D721Med (cell line): ENCODE data around the gene VWF.

Experiments used
- DNase-seq: peaks from one replicate; pipeline ENCODE4 v3.0.0; 2011; ENCODE audit warnings: low spot score; ENCODE audit not compliant: insufficient read length
- FAIRE-seq: peaks from 2 replicates; lab custom pipeline; 2011; peaks lifted over from hg19 to GRCh38; lab: Jason Lieb, UNC
- CTCF ChIP-seq: IDR thresholded peaks from 2 replicates; pipeline ENCODE4 v1.5.1; 2012; ENCODE audit warnings: mild to moderate bottlenecking, control low read depth; ENCODE audit not compliant: insufficient read depth; ENCODE audit errors: missing control alignments

Gene VWF

GRCh38 chr12:5963515-5963914 lies 161.0 kb downstream of the VWF start:
- DNase-seq (no peak), FAIRE-seq (no peak)
- no peak for TF ChIP-seq CTCF

GRCh38 chr12:5960783-5961182 lies 163.7 kb downstream of the VWF start:
- DNase-seq: no peak
- no peak for FAIRE-seq
- no peak for TF ChIP-seq CTCF

GRCh38 chr12:5956987-5957386 lies 167.5 kb downstream of the VWF start:
- TF ChIP-seq CTCF: no peak
- DNase-seq: no peak
- FAIRE-seq: no peak

- no peak for FAIRE-seq
- no peak for TF ChIP-seq CTCF
Measured at GRCh38 chr12:5954661-5955060, 169.8 kb downstream of the VWF start.

DNA sequence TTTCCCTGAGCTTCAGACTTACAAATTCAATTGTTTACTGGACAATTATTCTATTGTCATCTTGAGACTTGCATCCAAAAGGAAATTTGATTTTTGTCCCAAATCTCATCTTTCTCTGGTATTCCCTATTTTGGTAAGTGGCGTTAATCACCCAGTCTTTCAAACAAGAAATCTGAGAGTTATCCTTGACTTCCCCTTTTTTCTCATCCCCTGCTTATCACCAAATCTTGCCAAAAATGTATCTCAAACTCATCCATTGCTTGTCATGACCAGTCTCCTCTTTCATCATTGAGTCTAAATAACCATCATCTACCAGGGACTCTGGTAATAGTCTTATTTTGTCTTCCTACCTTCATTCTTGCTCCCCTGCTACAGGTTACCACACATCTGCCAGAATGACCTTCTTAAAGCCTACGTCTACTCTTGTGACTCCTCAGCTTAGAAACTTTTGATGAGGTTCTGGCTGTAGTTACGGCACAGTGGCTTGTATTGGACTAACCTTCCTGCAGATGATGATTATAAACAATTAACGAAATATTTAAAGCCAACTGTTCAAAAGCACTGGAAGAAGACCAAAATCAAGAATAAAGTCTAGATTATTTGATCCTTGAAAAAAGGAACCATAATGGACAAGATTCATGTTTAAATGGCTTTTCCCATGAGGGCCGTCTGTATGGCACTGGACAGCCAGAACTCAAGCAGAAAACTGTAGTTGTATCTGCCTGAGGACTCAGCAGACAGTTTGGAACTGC lies 170.5 kb downstream of the VWF start:
- FAIRE-seq (no peak), DNase-seq (no peak)
- TF ChIP-seq CTCF: no peak

More at GRCh38 chr12:5954661-5955060, 169.8 kb downstream of the VWF start:
- DNase-seq: no peak

DNA sequence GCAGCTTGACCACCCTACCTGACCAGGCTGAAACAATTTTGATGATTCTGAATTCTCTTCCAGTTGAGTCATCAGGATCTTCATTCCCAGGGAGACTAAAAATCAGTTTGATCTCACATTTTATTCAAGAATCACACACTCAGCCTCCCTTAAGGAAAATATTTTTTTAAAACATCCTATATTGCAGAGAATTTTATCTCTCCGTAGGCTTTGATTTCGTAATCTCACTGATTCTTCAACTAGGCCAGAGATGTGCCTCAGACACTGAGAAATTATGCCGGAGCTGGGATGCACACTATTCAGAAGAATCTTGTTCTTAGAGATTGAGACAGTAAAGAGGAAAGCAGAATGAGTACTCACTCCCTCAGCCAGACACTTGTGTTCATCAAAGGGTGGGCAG lies 172.4 kb downstream of the VWF start:
- no peak for TF ChIP-seq CTCF
- no peak for FAIRE-seq
- DNase-seq: no peak

GRCh38 chr12:5948696-5949095 lies 175.8 kb downstream of the VWF start:
- FAIRE-seq (no peak), DNase-seq (no peak)
- no peak for TF ChIP-seq CTCF
